Measurements from ENCODE around the gene RFC5. TPM values are rescaled to one million over a fixed set of nuclear protein-coding genes. Genes with fewer than 3 reads are reported as not detected.

RFC5 gene
- total and polyA plus RNA-seq, 2 of the 4 experiments (the other 2 are of a cell fraction): 14.7 to 20.1 TPM

DNA sequence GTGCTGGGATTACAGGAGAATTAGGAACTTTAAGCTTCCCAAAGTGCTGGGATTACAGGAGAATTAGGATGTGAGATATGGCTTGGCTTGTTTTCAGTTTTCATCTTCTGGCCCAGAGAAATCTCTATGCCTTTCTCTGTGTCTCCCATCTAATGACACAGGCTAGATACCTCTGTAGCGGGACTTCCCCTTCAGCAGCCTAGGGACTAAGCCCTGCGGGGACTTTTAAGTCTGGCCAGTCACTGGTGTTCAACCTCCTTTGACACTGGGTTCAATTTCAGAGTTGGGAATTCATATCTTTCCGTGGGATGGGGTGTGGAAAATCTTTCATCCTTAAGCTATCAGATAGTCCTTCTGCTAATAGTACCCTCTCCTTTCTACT, 6.2 kb downstream of the RFC5 start:
- Histone ChIP-seq H3K9ac (ENCODE audit: low read depth, low read length) (no peak overlapping the region), H3K4me1 (ENCODE audit: control insufficient read depth, insufficient read depth, low read length) (no peaks in the 10 kb centered on the region), H2AK9ac (replicated peaks; ENCODE audit: low read depth, low read length, poor library complexity) (no peak overlapping the region), H3K9me3 (ENCODE audit: control insufficient read depth, insufficient read depth, low read length) (no peaks in the 10 kb centered on the region), H2AK5ac (ENCODE audit: low read depth, low read length) (no peak overlapping the region), H3K4me3 (ENCODE audit: insufficient read depth, low read depth, low read length) (no peak overlapping the region), H4K5ac (ENCODE audit: low read depth, low read length) (no peak overlapping the region), H4K91ac (ENCODE audit: insufficient read depth, low read depth, low read length) (no peak overlapping the region), H3K9me1 (ENCODE audit: insufficient read depth, low read length) (no peaks in the 10 kb centered on the region), H3K36me3 (ENCODE audit: control insufficient read depth, insufficient read depth, low read length) (peaks cover 24% of the 10 kb centered on the region), H3K14ac (replicated peaks; ENCODE audit: low read depth, low read length) (no peak overlapping the region), H3K79me1 (ENCODE audit: low read depth in 1 of 2, low read length in 2 of 2) (peaks cover 0 to 2% of the 10 kb centered on the region in 2 experiments; a peak in 2 of 4 replicates), H2AFZ (replicated peaks; ENCODE audit: low read length, poor library complexity) (no peak overlapping the region), H2BK5ac (ENCODE audit: low read depth, low read length, poor library complexity, severe bottlenecking) (no peak overlapping the region), H4K8ac (ENCODE audit: low read depth in 2 of 2, low read length in 2 of 2) (no peak overlapping the region), H4K20me1 (ENCODE audit: insufficient read depth, low read length) (no peaks in the 10 kb centered on the region), H2BK120ac (ENCODE audit: low read depth, low read length) (no peak overlapping the region), H2BK20ac (ENCODE audit: low read depth, low read length) (no peak overlapping the region), H2BK15ac (ENCODE audit: low read depth, low read length) (no peak overlapping the region), H3K4me2 (ENCODE audit: low read depth, low read length) (no peak overlapping the region), H3K27ac (ENCODE audit: insufficient read depth, low read length) (no peak overlapping the region), H3K18ac (ENCODE audit: low read depth, low read length) (no peak overlapping the region), H3K4ac (ENCODE audit: low read depth, low read length) (no peak overlapping the region), H3K56ac (ENCODE audit: extremely low read depth, insufficient read depth, low read length) (no peak overlapping the region), H3K27me3 (ENCODE audit: control insufficient read depth, insufficient read depth, low read length) (no peaks in the 10 kb centered on the region), H3K23ac (ENCODE audit: low read depth, low read length) (no peak overlapping the region)
- WGBS, 2 experiments (ENCODE audit: extremely low coverage in 2 of 2, insufficient read length in 1 of 2): no CpG with 5 or more reads among the region's 3 CpGs
- ATAC-seq (ENCODE audit: low read depth): no peak
- ChIA-PET CTCF (no interaction called here), POLR2A (ENCODE audit: unreplicated experiment) (interaction anchor here (0.5 kb wide), 1 partner anchor 11 kb away, joined by 3 read pairs; no protein-coding TSS in a partner anchor)
- TF ChIP-seq POLR2A (IDR thresholded peaks at IDR 0.05; ENCODE audit: low read depth, low read length) (no peak), NFE2L2 (IDR thresholded peaks at IDR 0.05; ENCODE audit: low read depth, low read length) (no peak), RAD21 (IDR thresholded peaks at IDR 0.05; ENCODE audit: low read length) (no peak), MXI1 (IDR thresholded peaks at IDR 0.05; ENCODE audit: borderline replicate concordance, low read depth, low read length) (no peak), RFX5 (IDR thresholded peaks at IDR 0.05; ENCODE audit: low read depth, low read length) (no peak), SMC3 (IDR thresholded peaks at IDR 0.05; ENCODE audit: low read depth, low read length) (no peak), MAZ (IDR thresholded peaks at IDR 0.05; ENCODE audit: borderline replicate concordance, low read depth, low read length) (no peak), CTCF (conservative IDR thresholded peaks at IDR 0.05; ENCODE audit: low read depth, low read length) (no peak), MAFK (IDR thresholded peaks at IDR 0.05; ENCODE audit: low read depth, low read length) (no peak), FOS (IDR thresholded peaks at IDR 0.05; ENCODE audit: low read depth, low read length) (no peak), CHD1 (IDR thresholded peaks at IDR 0.05; ENCODE audit: low read depth, low read length) (no peak), BHLHE40 (IDR thresholded peaks at IDR 0.05; ENCODE audit: low read depth, low read length) (no peak), CEBPB (IDR thresholded peaks at IDR 0.05; ENCODE audit: low read depth, low read length) (no peak), RCOR1 (IDR thresholded peaks at IDR 0.05; ENCODE audit: insufficient replicate concordance, low read length) (no peak)
- TF ChIP-seq, protein P1, sequence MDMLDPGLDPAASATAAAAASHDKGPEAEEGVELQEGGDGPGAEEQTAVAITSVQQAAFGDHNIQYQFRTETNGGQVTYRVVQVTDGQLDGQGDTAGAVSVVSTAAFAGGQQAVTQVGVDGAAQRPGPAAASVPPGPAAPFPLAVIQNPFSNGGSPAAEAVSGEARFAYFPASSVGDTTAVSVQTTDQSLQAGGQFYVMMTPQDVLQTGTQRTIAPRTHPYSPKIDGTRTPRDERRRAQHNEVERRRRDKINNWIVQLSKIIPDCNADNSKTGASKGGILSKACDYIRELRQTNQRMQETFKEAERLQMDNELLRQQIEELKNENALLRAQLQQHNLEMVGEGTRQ (IDR thresholded peaks at IDR 0.05; ENCODE audit: low read depth, low read length): no peak
- TF ChIP-seq, protein P2, sequence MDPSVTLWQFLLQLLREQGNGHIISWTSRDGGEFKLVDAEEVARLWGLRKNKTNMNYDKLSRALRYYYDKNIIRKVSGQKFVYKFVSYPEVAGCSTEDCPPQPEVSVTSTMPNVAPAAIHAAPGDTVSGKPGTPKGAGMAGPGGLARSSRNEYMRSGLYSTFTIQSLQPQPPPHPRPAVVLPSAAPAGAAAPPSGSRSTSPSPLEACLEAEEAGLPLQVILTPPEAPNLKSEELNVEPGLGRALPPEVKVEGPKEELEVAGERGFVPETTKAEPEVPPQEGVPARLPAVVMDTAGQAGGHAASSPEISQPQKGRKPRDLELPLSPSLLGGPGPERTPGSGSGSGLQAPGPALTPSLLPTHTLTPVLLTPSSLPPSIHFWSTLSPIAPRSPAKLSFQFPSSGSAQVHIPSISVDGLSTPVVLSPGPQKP (IDR thresholded peaks at IDR 0.05; ENCODE audit: borderline replicate concordance, low read depth, low read length): no peak
- in situ Hi-C loops (cut with MboI; ENCODE audit: low sequenced_read_pairs) (no loop called here), dilution Hi-C loops (cut with HindIII; ENCODE audit: low sequenced_read_pairs, unreplicated experiment) (no loop called here), intact Hi-C loops (cut with micrococcal nuclease) (no loop called here)
- DNase-seq: no peak
- no TSS peak for BruUV-seq (replicated peaks)
